ENCODE data around the gene CFAP43. TPM values are rescaled to one million over a fixed set of nuclear protein-coding genes. Genes with fewer than 3 reads are reported as not detected.
"Not testable (repeated sequence)": the region's sequence is repeated elsewhere in the genome, so short reads cannot be mapped to it uniquely, and the experiment has no call there.

Gene CFAP43
- total RNA-seq, 4 donors from 2014 or later, result 0.16 to 1.00 (median 0.68) TPM; not detected in 1

- WGBS, 2 donors (ENCODE audit: low coverage in 1 of 2), result 83 to 90% methylated on average over 5 of the region's 5 CpGs
- TF ChIP-seq EP300 (IDR thresholded peaks at IDR 0.05; ENCODE audit: low read depth) (no peak), CTCF (IDR thresholded peaks at IDR 0.05) (no peak), POLR2AphosphoS5 (IDR thresholded peaks at IDR 0.05) (no peak), POLR2A (IDR thresholded peaks at IDR 0.05) (no peak)
- Histone ChIP-seq H3K4me3 (no peak overlapping the region), H3K27me3 (no peaks in the 10 kb centered on the region), H3K9me3 (no peaks in the 10 kb centered on the region), H3K27ac (no peak overlapping the region), H3K4me1 (no peaks in the 10 kb centered on the region), H3K36me3 (no peaks in the 10 kb centered on the region)
- intact Hi-C loops (cut with DNase I; ENCODE audit: low total_unique reads), result no loop called here
- in situ Hi-C loops (cut with MboI; ENCODE audit: low pct_ligation_motif_present in 1 of 4, low pct_unique_long_range_greater_than_20kb in 1 of 4, low sequenced_read_pairs in 3 of 4), result no loop called here
- DNase-seq, result no peak
Measured at GRCh38 chr10:104190695-104191094, 41.5 kb downstream of the CFAP43 start.

- Histone ChIP-seq H3K27ac (no peak overlapping the region), H3K9me3 (no peaks in the 10 kb centered on the region), H3K27me3 (no peaks in the 10 kb centered on the region), H3K4me3 (no peak overlapping the region), H3K36me3 (no peaks in the 10 kb centered on the region), H3K4me1 (no peaks in the 10 kb centered on the region)
- TF ChIP-seq POLR2A (IDR thresholded peaks at IDR 0.05) (no peak), EP300 (IDR thresholded peaks at IDR 0.05; ENCODE audit: low read depth) (no peak), CTCF (IDR thresholded peaks at IDR 0.05) (no peak), POLR2AphosphoS5 (IDR thresholded peaks at IDR 0.05) (no peak)
- intact Hi-C loops (cut with DNase I; ENCODE audit: low total_unique reads), result no loop called here
- 82 to 87% methylated on average over 4 of the region's 4 CpGs for WGBS, 2 donors (ENCODE audit: low coverage in 1 of 2)
- in situ Hi-C loops (cut with MboI; ENCODE audit: low pct_ligation_motif_present in 1 of 4, low pct_unique_long_range_greater_than_20kb in 1 of 4, low sequenced_read_pairs in 3 of 4), result no loop called here
- DNase-seq, result no peak
Measured at GRCh38 chr10:104183682-104184081, 48.5 kb downstream of the CFAP43 start.

GRCh38 chr10:104174136-104174535 lies 58.0 kb downstream of the CFAP43 start:
- in situ Hi-C loops (cut with MboI; ENCODE audit: low pct_ligation_motif_present in 1 of 4, low pct_unique_long_range_greater_than_20kb in 1 of 4, low sequenced_read_pairs in 3 of 4); H3K27ac ChIP-seq; H3K36me3 ChIP-seq; H3K4me1 ChIP-seq; DNase-seq; intact Hi-C loops (cut with DNase I; ENCODE audit: low total_unique reads); H3K27me3 ChIP-seq; H3K9me3 ChIP-seq; H3K4me3 ChIP-seq: not testable (repeated sequence)
- WGBS, 2 donors (ENCODE audit: low coverage in 1 of 2), result 71 to 83% methylated on average over 1 of the region's 1 CpG

- H3K27me3 ChIP-seq, result no peaks in the 10 kb centered on the region
- DNase-seq, result no peak
- WGBS, 2 donors (ENCODE audit: low coverage in 1 of 2), result 79 to 84% methylated on average over 4 to 5 of the region's 5 CpGs
- H3K9me3 ChIP-seq, result peaks cover 0 to 7% of the 10 kb centered on the region in 2 donors
- in situ Hi-C loops (cut with MboI; ENCODE audit: low pct_ligation_motif_present in 1 of 4, low pct_unique_long_range_greater_than_20kb in 1 of 4, low sequenced_read_pairs in 3 of 4) (no loop called here), intact Hi-C loops (cut with DNase I; ENCODE audit: low total_unique reads) (no loop called here)
- H3K36me3 ChIP-seq, result no peaks in the 10 kb centered on the region
- no peak overlapping the region for H3K4me3 ChIP-seq
- H3K27ac ChIP-seq, result no peak overlapping the region
- TF ChIP-seq POLR2AphosphoS5 (IDR thresholded peaks at IDR 0.05) (no peak), EP300 (IDR thresholded peaks at IDR 0.05; ENCODE audit: low read depth) (no peak), POLR2A (IDR thresholded peaks at IDR 0.05) (no peak), CTCF (IDR thresholded peaks at IDR 0.05) (no peak)
- H3K4me1 ChIP-seq, result no peaks in the 10 kb centered on the region
Measured at GRCh38 chr10:104170610-104171254, 61.4 kb downstream of the CFAP43 start.

GRCh38 chr10:104155591-104155990 lies 76.6 kb downstream of the CFAP43 start:
- WGBS, 2 donors (ENCODE audit: low coverage in 1 of 2), result 85 to 93% methylated on average over 2 of the region's 2 CpGs
- intact Hi-C loops (cut with DNase I; ENCODE audit: low total_unique reads) (no loop called here), in situ Hi-C loops (cut with MboI; ENCODE audit: low pct_ligation_motif_present in 1 of 4, low pct_unique_long_range_greater_than_20kb in 1 of 4, low sequenced_read_pairs in 3 of 4) (no loop called here)
- H3K4me3 ChIP-seq, result no peak overlapping the region
- TF ChIP-seq EP300 (IDR thresholded peaks at IDR 0.05; ENCODE audit: low read depth), result no peak
- no peak for TF ChIP-seq POLR2AphosphoS5 (IDR thresholded peaks at IDR 0.05)
- TF ChIP-seq CTCF (IDR thresholded peaks at IDR 0.05), result no peak
- no peak for TF ChIP-seq POLR2A (IDR thresholded peaks at IDR 0.05)
- peaks cover 0 to 18% of the 10 kb centered on the region in 2 donors for H3K9me3 ChIP-seq
- no peak overlapping the region for H3K27ac ChIP-seq
- peaks cover 13% of the 10 kb centered on the region for H3K27me3 ChIP-seq
- no peaks in the 10 kb centered on the region for H3K4me1 ChIP-seq
- no peaks in the 10 kb centered on the region for H3K36me3 ChIP-seq
- DNase-seq, result no peak

Measured in transverse colon (tissue), 4 donors.